GM18867 (cell line): Measurements from ENCODE around the gene USH1C.

ENCODE experiments used
- ATAC-seq: cut with Tn5 transposase; IDR thresholded peaks from one replicate; pipeline ENCODE4 v1.9.1; 2021; ENCODE audit warnings: mild to moderate bottlenecking, moderate library complexity; ENCODE audit not compliant: unreplicated experiment

Gene USH1C

DNA sequence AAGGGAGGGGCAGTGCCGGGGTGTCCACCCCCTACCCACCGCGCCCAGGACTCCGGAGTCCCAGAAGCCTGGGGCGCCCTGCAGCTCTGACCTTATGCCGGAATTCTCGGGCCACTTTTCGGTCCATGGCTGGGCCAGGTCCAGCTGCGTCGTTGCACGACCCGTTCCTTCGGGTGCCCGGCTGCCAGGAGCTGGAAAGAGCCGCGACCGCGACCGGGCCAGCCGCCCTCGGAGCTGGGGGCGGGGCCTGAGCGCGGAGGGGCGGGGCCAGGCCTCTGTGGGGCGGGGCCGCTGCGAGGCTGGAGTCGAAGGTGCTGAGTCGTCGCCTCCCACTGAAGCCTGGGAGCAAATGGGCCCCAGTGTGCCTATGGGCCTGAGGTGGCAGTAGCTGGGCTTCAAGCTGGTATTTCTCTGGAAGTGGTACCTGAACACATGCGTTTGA is at the start of gene USH1C:
Gene USH1C, minus strand, starts transcription at position 236 of the 442 bp plus-strand sequence. Its CDS starts 109 bp downstream, at position 127.
- ATAC-seq = no peak

DNA sequence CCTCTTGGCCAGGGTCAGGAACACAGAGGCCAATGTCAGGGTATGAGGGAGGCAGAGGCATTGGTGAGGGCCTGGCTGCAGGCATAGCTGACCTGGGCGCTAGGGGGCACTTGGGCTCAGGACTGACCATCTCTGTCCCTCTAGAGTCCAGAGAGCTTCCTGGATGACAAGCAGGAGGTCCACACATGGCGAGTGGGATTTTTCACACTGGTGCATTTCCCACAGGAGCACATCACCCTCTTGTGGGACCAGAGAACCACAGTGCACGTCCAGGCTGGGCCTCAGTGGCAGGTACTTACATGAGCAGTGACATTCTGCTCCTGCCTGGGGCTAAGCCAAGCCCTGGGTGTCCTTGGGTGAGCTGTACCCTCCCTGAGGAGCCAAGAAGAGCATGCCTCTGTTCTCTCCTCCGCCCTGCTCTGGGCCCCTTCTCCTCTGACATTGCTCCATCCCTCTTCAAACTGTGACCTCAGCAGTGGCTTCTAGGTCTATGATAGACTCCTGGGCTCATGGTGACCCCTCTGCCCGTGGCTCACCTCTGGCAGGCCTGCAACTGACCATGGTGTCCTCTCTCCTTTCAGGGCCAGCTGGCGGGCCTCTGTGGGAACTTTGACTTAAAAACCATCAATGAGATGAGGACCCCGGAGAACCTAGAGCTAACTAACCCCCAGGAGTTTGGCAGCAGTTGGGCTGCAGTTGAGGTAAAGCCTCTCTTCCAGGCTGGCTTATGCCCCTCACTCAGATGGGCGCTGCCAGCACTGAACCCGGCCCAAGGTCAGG is 49.4 kb upstream of the USH1C start:
- no peak for ATAC-seq

DNA sequence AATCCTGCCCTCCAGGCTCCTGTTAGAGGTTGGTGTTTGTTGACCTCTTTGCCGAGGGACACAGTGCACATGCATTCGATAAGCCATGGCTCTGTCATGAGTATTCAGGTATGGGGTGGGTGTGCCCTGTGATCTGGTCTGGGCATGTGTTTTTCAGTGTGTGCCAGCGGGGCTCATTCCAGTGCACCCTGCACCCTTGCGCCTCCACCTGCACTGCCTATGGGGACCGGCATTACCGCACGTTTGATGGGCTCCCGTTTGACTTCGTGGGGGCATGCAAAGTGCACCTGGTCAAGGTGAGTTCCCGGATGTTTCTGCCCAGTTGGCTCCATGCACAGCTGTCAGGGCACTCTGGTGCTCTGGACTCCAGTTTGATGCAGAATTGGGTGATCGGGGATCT is 47.1 kb upstream of the USH1C start:
- no peak for ATAC-seq

DNA sequence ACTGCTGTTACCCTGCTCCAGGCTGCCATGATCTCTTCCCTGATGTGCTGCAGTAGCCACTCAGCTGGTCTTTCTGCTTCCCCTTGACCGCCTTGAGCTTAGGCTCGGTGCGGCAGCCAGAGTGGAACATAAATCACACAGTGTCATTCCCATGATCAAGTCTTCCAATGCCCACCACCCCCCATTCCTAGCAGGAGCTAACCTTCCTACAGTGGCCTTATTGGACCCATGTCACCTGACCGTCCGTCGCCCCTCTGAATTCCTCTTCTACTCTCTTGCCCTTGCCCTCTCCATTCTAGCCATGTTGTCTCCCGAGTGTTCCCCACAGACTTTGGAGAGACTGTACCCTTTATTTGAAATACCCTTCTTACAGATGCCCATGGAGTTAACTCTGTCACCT is 46.2 kb upstream of the USH1C start:
- no peak for ATAC-seq

DNA sequence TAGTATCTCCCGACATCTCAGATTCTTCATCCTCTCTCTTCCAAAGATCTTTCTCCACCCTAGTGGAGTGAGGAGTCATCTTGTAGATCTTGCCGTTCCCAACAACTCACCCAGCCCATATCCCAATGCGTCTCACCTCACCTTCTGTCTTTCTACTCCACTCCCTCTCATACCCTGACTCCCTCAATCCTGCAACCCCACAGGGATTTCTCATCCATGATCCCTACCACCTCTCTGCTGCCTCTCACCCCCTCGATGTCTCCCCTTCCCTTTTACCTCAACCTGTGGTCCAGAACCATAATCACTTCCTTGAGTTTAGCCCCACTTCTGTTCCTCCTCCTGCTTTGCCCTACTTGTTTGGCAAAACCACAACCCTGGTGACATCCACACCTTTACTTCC is 44.5 kb upstream of the USH1C start:
- ATAC-seq = no peak

DNA sequence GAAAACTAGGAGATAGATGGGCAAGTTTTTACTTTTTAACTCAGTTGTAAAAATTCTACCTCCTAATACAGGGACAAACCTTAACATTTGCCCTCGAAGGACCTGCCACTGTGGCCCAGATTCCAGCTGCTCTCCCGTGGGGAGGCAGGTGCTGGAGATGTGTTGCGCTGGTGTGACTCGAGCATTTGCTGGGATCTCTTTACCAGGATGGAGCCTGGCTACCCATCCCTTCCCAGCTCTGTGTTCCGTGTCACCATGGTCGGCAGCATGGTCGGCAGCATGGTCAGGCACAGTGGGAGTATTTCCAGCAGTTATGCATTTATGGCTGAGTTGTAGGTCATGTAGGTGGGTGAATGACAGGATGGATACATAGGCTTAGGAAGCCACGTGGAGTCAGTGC is 44.0 kb upstream of the USH1C start:
- ATAC-seq = no peak

DNA sequence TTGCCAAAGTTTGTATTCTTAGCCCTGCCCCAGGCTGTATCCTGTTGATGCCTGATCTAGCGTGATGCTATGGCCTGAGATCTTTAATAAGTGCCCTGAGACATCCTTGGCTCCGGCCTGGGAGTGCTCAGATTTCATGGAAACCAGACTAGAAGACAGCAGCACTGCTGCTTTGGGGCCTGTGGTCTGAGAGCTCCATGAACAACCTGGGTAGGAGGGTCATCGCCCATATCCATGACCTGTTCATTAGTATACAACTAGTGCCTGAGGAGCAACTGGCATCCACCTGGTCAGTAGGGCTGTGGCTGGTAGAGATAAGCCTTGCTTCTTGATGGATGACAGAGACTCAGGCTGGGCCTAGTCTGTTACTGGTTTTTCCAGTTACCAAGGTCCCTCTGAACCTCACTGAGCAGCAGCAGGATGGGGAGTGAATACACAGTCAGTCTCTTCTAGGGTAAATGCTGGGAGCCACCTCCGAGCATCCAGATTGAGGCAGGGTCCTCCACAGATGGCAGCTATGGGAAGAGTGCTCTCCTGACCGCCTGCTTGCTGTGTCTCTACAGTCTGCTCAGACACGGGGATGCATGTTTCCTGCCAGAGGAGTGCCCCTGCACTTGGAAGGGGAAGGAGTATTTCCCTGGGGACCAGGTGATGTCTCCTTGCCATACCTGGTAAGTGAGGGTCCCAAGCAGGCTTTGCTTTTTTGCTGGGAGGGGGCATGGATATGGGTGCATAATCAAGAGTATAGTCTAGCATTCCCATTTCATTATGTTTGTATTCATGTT is 41.9 kb upstream of the USH1C start:
- no peak for ATAC-seq

DNA sequence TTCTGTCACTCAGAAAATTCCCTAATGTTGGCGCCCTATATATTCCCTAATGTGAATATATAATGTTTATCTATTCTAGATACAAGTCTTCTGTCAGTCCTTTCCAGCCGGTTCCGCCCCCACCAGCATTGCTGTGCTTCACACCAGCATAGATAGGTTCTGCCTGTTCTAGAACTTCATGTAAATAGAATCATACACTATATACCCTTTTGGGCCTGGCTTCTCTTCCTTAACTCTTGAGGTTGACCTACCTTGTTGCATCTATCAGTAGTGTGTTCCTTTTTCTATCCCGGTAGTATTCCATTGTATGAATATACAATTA is 37.5 kb upstream of the USH1C start:
- no peak for ATAC-seq

DNA sequence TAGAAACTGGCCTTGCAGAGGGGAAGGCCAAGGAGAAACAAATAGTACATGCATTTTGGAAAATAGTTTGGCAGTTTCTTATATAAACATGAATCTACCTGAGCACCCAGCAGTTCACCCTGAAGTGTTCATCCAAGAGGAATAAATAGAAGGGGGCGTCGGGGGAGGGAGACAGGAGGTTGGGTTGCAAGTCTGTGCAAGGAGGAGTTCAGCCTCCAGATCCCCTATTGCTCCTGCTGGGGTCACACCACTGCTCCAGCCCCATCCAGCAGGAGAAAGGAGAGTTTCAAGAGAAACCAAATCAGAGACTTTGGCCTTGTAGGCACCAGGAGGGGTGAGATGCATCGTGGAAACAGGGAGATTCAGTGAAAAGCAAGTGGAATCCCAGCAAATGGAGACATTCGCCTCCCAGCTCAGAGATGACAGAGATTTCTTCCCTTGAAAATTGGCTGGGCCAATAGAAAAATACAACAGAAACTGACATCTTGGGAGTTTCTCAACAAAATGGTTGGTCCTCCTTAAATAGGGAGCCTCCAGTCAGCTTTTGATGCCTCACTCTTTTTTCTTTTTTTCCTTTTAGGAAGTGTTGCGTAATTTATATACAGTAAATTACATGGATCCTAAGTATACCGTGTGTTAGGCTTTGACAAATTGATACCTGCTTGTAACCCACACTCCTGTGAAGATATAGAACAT is 37.0 kb upstream of the USH1C start:
- no peak for ATAC-seq

DNA sequence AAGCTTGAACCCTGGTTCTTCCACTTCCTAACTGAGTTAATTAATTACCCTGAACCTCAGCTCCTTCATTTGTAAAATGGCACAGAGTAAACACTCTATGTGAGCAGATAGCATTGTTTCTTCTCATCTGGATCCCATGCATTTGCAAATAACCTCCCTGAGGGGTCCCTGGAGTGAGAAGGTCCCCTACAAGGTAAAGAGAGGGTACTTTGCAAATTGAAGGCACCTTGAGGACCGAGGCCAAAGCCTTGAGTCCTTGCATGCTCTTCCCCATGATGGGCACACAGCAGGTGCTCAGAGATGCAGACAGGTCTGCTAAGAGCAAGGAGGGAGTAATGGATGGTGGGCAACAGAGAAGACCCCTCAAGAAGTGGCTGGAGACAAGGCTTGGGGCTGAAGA is 36.1 kb upstream of the USH1C start:
- ATAC-seq = no peak

DNA sequence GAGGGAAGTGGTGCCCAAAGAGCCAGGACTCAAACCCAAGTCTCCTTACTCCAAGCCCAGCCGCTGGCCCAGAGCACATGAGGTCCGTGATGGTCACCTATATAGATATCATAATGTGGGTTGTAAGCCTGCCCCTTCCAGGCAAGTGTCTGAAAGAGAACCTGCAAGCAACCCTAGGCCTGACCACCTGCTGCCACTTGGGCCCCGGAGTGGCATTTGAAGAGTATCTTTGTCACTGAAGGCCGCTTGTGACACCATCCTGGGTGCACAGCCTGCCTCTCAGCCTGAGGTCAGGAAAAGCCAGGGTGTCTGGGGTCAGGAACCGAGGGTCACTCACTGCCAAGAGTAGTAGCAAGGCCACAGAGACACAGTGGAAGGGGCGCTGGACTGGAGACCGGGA is 35.2 kb upstream of the USH1C start:
- no peak for ATAC-seq

DNA sequence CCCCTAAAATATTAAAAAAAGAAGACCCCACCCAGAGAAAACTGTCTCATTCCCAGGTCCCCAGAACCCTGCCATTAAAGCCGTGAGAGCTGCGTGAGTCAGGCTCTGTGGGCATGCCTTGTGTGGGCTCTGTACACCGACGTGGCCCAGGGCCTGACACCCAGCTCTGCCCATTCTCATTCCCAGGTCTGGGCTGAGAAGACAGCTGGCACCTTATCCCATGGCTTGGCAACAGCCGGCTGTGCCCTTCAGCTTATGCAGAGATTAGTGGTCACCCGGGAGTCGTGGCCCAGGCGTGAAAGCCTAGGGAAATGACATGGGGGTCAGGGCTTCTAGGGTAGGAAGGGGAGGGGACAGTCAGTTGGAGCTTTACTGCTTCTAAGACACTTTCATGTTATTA is 34.7 kb upstream of the USH1C start:
- ATAC-seq = no peak

DNA sequence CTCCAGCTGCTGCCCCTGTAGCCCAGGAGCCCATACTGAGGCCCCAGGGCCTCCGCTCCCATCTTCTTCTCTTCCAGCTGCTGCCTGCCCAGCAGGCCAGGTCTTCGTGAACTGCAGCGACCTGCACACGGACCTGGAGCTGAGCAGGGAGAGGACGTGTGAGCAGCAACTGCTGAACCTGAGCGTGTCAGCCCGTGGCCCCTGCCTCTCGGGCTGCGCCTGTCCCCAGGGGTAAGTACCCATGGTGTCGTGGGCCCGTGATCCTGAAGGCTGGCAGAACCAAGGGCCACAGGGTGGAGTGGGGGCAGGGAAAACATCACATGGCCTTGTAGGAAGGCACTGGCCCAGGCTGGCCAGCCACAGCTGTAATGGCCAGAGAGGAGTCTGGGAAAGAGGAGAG is 34.1 kb upstream of the USH1C start:
- no peak for ATAC-seq

DNA sequence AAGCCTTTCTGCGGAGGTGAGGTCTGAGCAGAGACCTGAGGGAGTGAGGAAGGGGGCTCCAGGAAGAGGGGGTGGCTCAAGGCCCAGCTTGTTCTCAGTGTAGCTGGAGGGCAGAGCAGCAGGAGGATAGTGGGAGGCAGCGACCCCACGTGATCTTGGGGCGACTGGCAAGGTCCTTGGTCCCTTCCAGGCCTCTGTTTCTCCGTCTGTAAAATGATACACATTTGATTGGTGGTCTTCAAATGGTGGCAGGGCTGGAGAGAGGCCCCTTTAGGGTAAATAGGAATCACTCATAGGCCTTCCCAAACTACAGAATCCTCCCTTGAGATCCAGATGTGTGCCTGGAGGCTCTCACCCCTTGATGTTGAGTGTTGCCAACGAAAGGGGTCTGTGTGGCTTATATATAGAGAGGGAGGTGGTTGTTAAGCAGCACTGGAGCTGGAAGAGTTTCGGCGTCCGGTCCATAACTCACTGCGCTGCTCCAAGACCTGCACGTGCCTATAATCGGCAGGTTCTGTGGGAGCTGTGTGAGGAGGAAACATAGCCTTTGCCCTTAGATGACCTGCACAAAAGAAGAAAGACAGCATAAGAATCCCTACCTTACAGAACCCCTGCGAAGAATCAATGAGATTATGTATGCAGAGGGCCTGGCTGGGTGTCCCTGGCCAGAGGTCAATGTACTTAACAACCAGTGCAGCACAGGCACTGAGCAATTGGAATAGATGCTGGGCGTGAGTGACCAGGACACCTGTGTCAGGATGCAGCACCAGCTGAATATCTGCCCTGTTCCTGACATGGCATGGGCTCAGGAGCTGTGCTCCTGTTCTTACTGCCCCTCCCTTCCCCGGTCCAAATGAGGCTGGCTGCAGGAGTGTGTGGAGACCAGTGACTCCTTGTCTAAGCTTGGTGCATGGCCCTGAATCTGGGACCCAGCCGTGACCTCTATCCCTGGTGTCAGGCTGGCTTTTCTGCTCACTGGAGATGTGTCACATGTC is 31.5 kb upstream of the USH1C start:
- no peak for ATAC-seq

DNA sequence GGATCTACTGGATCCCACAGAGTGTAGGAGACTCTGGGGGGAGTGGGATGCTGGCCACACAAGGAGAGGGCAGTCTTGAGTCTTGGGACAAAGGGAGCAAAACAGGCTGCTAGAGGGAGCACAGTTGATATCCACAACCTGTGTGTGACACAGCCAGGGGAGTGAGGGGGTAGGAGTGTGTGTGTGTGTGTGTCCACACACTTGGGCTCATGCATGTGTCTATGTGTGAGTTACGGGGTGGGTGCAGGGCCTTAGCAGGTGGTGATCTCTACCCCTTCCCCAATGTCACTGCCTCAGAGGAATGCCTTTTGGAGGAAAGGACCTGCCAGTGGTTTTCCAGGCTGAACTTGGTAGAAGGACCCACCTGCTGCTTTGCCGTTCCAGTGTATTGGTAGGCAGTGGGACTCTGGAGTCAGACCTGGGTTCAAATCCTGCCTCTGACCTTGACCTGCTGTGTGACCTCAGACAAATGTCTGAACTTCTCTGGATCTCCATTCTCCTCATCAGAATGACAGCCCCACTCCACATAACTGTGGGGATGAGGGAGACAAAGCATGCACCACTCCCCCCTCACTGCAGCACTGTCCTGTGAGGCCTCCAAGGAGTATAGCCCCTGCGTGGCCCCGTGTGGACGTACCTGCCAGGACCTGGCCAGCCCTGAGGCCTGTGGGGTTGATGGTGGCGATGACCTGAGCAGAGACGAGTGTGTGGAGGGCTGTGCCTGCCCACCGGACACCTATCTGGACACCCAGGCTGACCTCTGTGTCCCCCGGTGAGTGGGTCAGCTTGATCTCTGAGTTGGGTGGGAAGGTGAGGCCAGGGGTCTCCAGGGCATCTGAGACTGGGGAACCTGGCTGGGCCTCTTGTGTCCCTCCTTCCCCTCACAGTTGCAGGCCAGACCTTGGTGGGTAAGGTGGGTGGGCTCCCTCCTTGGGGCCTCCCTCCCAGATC is 30.2 kb upstream of the USH1C start:
- ATAC-seq = no peak

DNA sequence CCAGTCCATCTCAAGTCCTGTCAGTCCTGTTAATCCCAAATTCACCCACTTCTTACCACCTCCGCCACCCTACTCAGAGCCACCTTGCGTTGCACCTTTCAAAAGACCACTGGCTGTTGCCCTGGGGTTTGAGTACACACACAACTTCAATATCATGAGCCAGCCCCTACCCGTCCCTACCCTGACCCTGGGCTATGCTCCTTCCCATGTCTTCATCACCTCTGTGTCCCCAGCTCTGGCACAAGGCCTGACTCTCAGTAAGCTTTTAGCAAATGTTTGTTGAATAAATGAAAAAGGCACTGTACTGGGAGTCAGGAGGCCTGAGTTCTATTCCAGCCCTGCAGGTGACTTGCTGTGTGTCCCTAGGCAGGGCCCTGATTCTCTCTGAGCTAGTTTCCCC is 29.3 kb upstream of the USH1C start:
- ATAC-seq = no peak

DNA sequence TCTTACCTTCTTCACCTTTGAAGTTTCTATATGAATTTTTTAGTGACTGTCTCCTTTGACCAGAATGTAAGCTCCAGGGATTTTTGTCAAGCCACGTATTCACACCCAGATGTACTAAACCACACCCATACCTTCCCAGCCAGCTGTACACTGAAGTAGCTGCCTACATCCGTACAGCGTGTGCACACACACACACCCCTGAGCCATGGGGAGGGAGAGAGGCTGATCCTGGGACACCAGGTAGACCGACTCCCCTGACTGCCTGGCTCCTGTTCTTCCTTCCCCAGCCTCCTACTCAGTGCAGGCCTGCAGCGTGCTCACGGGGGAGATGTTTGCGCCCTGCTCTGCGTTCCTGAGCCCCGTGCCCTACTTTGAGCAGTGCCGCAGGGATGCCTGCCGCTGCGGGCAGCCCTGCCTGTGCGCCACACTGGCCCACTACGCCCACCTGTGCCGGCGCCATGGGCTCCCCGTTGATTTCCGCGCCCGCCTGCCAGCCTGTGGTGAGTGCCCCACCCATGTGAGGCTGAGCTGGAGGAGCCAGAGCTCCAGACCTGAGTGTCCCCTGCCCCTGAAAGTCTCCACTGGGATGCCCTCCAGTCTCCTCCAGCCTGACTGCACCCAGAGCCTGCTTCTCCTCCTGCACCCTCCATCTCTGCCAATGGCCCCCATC is 28.7 kb upstream of the USH1C start:
- no peak for ATAC-seq

DNA sequence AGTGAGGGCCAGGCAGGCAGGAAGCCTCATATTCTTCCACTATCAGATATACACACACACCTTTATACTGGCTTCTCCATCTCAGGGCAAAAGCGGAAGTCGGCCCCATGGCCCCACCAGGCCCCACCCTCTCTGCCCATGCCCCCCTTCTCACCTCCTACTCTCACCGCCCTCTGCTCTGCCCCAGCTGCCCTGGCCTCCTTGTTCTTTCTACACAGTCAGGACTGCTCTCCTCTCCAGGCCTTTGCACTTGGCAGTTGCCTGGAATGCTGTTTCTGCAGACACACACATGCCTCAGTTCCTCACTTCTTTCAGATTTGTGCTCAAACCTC is 28.1 kb upstream of the USH1C start:
- ATAC-seq = no peak
